GM21576 (cell line): ENCODE results near the gene OTOP2.
"Not testable (repeated sequence)": the region's sequence is repeated elsewhere in the genome, so short reads cannot be mapped to it uniquely, and the experiment has no call there.

ENCODE experiments used
- ATAC-seq: cut with Tn5 transposase; IDR thresholded peaks from one replicate; pipeline ENCODE4 v1.9.1; 2021; ENCODE audit warnings: mild to moderate bottlenecking, moderate library complexity; ENCODE audit not compliant: unreplicated experiment

Gene OTOP2

DNA sequence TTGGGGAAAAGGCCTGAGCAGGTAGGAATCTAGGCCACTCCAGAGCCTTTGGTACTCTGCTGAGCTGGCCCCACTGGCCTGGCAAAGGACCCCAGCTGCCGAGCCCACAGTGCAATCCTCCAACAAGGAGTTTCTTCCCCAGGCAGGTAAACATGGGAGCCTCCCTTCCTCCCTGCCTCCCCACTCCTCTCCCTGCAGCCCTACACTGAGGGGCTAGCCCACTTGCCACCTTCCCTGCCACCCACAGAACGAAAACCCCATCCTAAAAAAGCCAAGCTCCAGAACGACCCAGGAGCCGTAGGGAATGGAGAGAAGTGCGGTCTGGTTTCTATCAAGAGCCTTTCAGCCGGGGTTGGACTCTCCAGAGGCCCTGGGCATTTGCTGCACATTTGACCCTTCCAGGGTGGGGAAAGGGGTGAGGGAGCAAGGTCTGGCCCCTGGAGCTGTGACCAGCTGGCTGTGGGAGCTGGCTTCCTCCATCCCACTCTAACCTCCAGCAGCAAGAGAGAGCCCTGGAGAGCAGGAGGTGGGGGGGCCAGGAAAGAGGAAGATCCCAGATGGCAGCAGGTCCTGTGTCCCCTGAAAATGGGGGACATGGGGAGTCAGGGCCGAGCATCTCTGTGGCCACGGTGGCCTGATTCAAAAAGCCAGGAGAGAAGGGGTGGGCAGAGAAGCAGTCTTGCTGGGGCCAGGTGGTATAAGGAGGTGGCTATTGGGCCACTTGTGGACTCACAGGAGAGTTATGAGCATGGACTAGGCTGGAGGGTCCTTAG lies 47.2 kb downstream of the OTOP2 start:
- ATAC-seq: no peak

DNA sequence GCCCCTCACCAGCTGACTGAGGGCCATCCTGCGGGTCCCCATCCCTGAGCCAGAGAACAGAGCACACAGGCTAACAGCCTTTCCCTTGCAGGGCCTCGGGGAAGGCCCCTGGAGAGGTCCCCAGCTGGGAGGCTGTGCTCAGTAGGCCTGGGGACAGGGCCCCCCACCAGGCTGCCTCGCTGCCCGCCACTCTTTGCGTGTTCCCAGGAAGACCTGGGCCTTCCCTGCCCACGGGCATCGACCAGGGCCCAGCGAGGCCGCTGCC lies 47.7 kb downstream of the OTOP2 start:
- no peak for ATAC-seq

DNA sequence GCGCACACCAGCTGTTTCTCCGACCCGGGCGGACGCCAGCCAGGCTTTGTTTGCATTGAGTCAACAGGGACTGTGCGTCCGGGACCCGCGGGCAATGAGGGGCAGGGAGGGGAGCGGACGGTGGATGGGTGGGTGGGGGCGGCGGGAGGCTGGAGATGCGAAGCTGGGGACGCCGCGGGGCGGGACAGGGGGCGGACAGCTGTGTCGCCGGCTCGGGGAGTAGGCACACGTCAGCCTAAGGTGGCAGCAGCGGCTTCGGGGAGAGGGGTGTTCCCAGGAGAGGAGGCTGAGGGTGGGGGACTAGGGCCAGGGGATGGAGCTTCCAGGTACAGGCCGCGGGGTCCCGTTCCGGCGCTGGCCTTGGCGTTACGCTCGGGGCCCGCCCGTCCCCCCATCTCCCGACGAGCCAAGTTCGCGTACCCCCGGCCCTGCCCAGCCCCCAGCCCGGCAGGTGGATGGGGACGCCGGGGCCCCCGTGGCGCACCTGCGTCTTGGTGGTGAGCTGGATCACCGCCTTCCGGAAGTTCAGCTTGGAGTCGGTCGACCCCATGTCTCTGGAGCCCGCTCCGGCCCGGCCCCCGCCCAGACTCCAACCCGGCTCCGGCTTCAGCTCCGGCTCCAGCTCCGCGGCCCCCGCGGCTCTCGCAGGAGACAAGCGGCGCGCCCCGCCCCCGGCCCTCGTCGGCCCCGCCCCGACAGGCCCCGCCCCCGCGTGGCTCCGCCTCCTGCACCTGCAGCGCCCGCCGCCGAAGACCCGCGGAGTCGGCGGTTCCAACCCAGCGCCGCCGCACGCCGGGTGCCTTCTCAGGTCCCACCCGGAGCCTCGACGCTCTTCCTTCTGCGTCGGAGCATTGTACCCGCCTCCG lies 48.3 kb downstream of the OTOP2 start, which contains the start of gene HID1:
Gene HID1, minus strand, starts transcription at position 653 of the 866 bp plus-strand sequence. Its CDS starts 103 bp downstream, at position 550.
- ATAC-seq: no peak

DNA sequence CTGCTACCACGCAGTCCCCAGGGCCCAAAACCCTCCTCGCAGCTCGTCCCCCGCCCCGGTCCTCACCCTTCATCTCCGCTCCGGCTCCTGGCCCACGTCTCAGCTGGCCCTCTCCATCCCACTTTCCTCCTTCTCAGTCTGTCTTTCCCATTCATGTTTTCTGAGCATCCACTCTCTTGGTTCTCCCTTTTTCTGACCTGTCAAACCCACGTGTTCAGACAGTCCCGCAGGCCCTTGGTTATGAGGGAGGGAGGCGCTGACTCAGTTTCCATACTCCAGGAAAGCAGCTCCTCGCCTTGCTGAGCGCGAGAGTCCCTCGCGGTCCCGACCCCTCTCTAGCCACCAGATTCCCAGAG lies 48.9 kb downstream of the OTOP2 start:
- no peak for ATAC-seq

DNA sequence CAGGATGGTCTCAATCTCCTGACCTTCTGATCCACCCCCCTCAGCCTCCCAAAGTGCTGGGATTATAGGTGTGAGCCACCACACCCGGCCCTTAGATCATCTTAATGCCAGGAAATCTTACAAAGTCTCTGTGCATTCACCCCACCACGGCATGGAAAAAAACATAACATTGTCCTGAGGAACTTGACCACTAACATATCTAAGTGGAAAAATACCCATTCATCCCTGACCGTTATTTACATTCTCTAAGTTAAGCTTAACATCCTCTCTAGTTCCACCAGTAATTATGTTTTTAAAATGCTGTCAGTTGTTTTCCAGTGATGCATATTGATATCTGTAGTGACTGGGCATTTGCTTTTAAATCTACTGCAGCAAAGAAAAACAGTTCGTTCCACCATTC lies 51.9 kb downstream of the OTOP2 start:
- ATAC-seq: no peak

DNA sequence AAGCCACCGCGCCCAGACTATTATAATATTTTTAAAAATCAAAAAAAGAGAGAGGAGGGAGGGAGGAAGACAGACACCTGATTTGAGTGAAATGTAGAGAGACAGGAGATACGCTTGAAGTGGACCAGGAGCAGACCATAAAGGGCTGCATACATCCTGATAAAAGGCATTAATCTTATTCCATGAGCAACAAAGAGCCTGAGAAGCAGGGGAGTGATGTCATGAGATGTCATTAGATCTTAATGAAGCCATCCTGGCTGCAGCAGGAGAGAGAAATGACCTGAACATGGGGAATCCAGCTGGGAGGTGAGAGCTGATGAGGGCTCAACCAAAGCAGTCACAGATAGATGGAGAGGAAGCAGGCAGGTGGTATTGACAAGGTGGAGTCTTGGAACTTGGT lies 53.7 kb downstream of the OTOP2 start:
- ATAC-seq: no peak

DNA sequence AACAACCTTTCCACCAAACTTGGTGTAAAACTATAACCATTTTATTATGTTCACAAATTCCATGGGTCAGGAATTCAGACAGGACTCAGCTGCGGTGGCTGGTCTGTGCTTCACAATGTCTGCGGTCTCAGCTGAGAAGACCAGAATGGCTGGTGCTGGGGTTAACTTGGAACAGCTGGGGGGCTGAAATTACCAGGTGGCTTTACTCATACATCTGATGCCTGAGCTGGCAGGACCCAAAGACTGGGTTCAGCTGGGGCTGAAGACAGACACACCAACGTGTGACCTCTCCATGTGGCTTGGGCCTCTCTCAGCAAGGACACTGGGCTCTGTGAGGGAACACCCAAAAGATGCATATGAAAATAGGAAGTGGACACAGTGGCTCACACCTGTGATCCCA lies 54.2 kb downstream of the OTOP2 start:
- no peak for ATAC-seq

DNA sequence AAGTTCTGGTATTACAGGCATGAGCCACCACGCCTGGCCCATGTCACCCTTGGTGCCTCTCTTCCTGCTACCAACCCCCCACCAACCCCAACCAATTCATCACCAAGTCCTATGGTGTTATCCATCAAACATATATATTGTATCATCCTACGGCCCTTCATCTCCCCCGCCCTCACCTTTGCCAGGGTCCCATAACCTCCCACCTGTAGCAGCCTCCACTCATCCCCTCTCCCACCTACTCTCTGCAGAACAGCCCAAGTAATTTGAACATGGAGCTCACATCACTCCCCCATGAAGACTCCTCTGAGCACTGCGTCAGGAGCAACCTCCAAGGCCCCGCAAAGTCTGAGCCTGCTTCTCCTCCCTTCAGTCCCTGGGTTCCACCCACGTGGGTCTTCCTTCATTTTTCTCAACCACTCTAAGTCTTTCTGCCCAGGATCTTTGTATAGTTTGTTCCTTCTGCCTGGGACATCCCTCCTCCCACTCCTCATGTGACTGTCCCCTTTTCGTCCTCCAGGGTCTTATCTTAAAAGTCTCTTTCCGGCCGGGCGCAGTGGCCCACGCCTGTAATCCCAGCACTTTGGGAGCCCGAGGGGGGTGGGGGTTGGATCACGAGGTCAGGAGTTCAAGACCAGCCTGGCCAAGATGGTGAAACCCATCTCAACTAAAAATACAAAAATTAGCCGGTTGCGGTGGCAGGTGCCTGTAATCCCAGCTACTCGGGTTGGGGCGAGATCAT lies 55.5 kb downstream of the OTOP2 start:
- no peak for ATAC-seq

DNA sequence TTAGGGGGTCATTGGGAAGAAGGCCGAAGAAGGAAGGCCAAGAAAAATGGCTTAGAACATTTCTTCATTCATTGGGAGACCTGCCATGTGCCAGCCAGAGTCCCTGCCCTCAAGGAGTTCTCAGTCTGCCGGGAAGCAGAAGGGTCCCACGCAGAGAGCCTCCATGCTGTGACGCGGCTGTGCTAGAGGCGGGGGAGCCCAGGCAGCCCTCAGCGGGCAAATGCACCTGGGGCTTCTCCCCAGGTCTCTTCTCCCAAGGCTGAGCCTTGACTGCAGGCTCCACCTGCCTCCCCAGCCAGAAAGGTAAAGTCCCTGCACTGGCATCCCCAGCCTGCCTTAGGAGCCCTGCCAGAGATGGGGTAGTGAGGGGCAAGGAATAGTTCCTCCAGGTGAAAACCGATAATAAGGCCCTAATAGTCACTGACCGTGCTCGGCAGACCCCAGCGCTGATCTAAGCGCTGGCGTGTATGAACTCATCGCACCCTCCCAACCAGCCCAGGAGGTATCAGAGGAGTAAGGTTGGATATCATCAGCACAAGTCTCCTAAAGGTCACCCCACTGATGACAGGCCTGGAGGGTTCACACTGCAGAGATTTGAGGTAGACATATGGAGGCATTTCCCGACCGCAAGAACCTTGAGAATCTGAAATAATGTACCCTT lies 57.4 kb downstream of the OTOP2 start:
- ATAC-seq: no peak

DNA sequence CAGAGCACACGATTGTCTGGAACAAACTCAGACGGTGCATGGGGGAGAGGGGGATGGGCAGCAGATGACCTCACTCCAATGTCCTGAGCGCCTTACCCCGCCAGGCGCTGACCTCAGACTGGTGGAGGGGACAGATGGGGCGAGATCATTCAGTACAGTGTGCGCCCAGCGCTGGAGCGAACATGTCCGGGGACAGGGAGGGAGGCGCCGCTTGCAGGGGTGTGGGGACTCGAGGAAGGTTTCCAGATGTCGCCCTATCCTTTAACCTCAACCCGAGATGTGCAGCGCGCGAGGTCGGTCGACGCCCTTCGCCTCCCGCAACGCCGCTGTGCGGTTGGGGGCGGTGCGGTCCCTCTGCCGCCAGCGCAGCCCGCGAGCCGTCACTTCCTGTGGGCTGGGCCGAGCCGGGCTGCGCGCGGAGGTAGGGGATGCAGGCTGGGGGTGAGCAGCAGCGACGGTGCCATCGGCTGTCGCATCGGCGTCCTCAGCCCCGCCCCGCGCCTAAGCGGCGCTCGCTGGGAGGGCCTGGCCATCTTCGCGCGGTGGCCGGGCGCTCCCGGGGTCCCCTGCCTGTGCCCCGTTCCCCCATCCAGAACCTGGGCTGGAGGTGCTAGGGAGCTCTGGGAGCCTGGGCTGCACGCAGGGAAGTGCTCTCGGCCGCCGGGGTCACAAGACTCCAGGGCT lies 58.0 kb downstream of the OTOP2 start:
- peak; percentile 50 for ATAC-seq

DNA sequence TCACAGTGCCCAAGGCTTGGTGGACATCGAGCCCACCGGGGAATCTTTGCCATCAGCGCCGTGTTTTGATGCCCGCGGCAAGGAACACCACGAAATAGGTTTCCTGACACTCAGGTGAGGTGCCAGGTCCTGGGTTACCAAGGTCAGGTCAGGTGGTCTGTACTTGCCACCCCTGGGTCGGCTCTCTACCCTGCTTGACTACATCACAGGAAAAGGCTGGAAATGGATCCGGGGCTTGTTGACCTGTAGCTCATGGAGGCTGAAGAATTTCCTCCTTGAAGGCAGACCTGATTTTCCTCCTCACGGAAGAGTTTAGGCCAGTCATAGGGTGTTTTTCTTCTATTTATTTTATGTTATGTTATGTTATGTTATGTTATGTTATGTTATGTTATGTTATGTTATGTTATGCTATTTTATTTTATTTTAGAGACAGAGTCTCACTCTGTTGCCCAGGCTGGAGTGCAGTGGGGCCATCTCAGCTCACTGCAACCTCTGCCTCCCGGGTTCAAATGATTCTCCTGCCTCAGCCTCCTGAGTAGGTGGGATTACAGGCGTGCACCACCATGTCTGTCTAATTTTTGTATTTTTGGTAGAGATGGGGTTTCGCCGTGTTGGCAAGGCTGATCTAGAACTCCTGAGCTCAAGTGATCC lies 58.7 kb downstream of the OTOP2 start:
- ATAC-seq: not testable (repeated sequence)
